ENCODE measurements around the gene AHDC1. TPM values are rescaled to one million over a fixed set of nuclear protein-coding genes. Genes with fewer than 3 reads are reported as not detected.

The AHDC1 gene
- total and polyA plus RNA-seq, 2 of the 13 experiments (the other 11 are each of a cell fraction or from before 2014, with no cell fraction given) = 1.0 to 2.7 TPM

- no peak for TF ChIP-seq ZNF276 (CRISPR knock-in tag; IDR thresholded peaks at IDR 0.05; ENCODE audit: low read depth)
- no peak for TF ChIP-seq GPBP1L1 (CRISPR knock-in tag; IDR thresholded peaks at IDR 0.05)
- TF ChIP-seq NFATC3 (CRISPR knock-in tag; IDR thresholded peaks at IDR 0.05) = no peak
- no peak for TF ChIP-seq NFKBIZ (CRISPR knock-in tag; IDR thresholded peaks at IDR 0.05)
- no peak for TF ChIP-seq STAT5B (CRISPR knock-in tag; IDR thresholded peaks at IDR 0.05)
- TF ChIP-seq KDM2A (CRISPR knock-in tag; IDR thresholded peaks at IDR 0.05; ENCODE audit: borderline replicate concordance, low read depth) = peak; percentile 48; the same call in 1 of the 2 replicates
- peak; percentile 26; the same call in 1 of the 2 replicates for TF ChIP-seq HDAC1 (CRISPR knock-in tag; IDR thresholded peaks at IDR 0.05)
- TF ChIP-seq ZBTB26 (CRISPR knock-in tag; IDR thresholded peaks at IDR 0.05; ENCODE audit: borderline replicate concordance) = no peak
- TF ChIP-seq TSC22D2 (CRISPR knock-in tag; IDR thresholded peaks at IDR 0.05; ENCODE audit: borderline replicate concordance) = no peak
- TF ChIP-seq ZSCAN9 (CRISPR knock-in tag; IDR thresholded peaks at IDR 0.05; ENCODE audit: borderline replicate concordance) = no peak
- no peak for TF ChIP-seq TBX3 (IDR thresholded peaks at IDR 0.05; ENCODE audit: borderline replicate concordance)
- TF ChIP-seq ZNF33A (CRISPR knock-in tag; IDR thresholded peaks at IDR 0.05; ENCODE audit: borderline replicate concordance) = no peak
- TF ChIP-seq SNAPC4 (CRISPR knock-in tag; IDR thresholded peaks at IDR 0.05) = no peak
- TF ChIP-seq ZSCAN12 (CRISPR knock-in tag; IDR thresholded peaks at IDR 0.05) = no peak
- TF ChIP-seq IRF9 (CRISPR knock-in tag; IDR thresholded peaks at IDR 0.05; ENCODE audit: borderline replicate concordance) = no peak
- TF ChIP-seq CENPBD1 (CRISPR knock-in tag; IDR thresholded peaks at IDR 0.05; ENCODE audit: borderline replicate concordance, low read depth) = no peak
- TF ChIP-seq TEAD2 (CRISPR knock-in tag; IDR thresholded peaks at IDR 0.05) = no peak
- no peak for TF ChIP-seq EHMT2 (IDR thresholded peaks at IDR 0.05; ENCODE audit: borderline replicate concordance, low read depth, low read length)
- no peak for TF ChIP-seq ZNF552 (CRISPR knock-in tag; IDR thresholded peaks at IDR 0.05; ENCODE audit: borderline replicate concordance)
Observed at GRCh38 chr1:27603309-27603680, 649 bp downstream of the AHDC1 start (continued).

All from HepG2 (cell line).